Panc1 (cell line): ENCODE data around the gene FBXW7. TPM values are rescaled to one million over a fixed set of nuclear protein-coding genes. Genes with fewer than 3 reads are reported as not detected.

Source experiments
- ATAC-seq: fragments of 200-7000 bp; cut with Tn5 transposase; 2 replicates; pipeline ENCODE4 v1.9.1; 2020; ENCODE audit warnings: mild to moderate bottlenecking, moderate library complexity
- BruUV-seq: library from RNA; stranded (reverse); fragments of 400-500 nt; replicated peaks from 2 replicates; lab custom pipeline; 2021; lab: Mats Ljungman, UMichigan
- CTCF ChIA-PET: fragments of 300-600 bp; sonication (Branson Sonifier 250); formaldehyde crosslinking; loops from one replicate; lab custom pipeline; 2022; ENCODE audit warnings: antibody characterized with exemption; lab: Charles Lee
- POLR2A ChIA-PET: fragments of 300-600 bp; sonication (Branson Sonifier 250); formaldehyde crosslinking; loops from one replicate; lab custom pipeline; 2022; ENCODE audit warnings: antibody characterized with exemption; lab: Charles Lee
- DNase-seq: peaks from one replicate; pipeline ENCODE4 v3.0.0-alpha.2; 2010; ENCODE audit warnings: low read depth, low spot score
- H3K27ac ChIP-seq: 2 replicates; pipeline ENCODE4 v1.5.1; 2011; ENCODE audit warnings: mild to moderate bottlenecking, low read length, inconsistent platforms
- H3K27me3 ChIP-seq: fragments of 200-500 bp; sonication (Bioruptor generic); 2 replicates; pipeline ENCODE4 v1.6.0; 2014; ENCODE audit warnings: low read length, inconsistent platforms; ENCODE audit not compliant: control insufficient read depth, insufficient read depth
- H3K36me3 ChIP-seq: fragments of 200-500 bp; sonication (Bioruptor generic); 2 replicates; pipeline ENCODE4 v1.5.1; 2014; ENCODE audit warnings: inconsistent platforms, mild to moderate bottlenecking, low read length, moderate library complexity; ENCODE audit not compliant: control insufficient read depth, insufficient read depth
- H3K4me1 ChIP-seq: 2 replicates; pipeline ENCODE4 v1.5.1; 2011; ENCODE audit warnings: inconsistent platforms, mild to moderate bottlenecking, low read length, moderate library complexity; ENCODE audit not compliant: control insufficient read depth, insufficient read depth
- H3K4me3 ChIP-seq, 2 experiments: 2 replicates each; pipeline ENCODE4 v1.5.1; 2011 to 2012; ENCODE audit warnings: low read depth in 2 of 2, low read length in 2 of 2, mild to moderate bottlenecking in 2 of 2, inconsistent platforms in 1 of 2, moderate library complexity in 1 of 2
- H3K9me3 ChIP-seq: fragments of 200-500 bp; sonication (Bioruptor generic); 2 replicates; pipeline ENCODE4 v1.5.1; 2014; ENCODE audit warnings: low read depth, mild to moderate bottlenecking, inconsistent platforms, low read length, moderate library complexity; ENCODE audit not compliant: control insufficient read depth, insufficient read depth
- POLR2AphosphoS5 ChIP-seq: IDR thresholded peaks from 2 replicates; pipeline ENCODE4 v1.6.1; 2012; ENCODE audit warnings: mild to moderate bottlenecking, low read depth, low read length, moderate library complexity
- SIN3A ChIP-seq: IDR thresholded peaks from 2 replicates; pipeline ENCODE4 v1.6.1; 2012; ENCODE audit warnings: low read depth, mild to moderate bottlenecking, low read length, moderate library complexity, borderline replicate concordance; ENCODE audit not compliant: insufficient read depth
- TCF7L2 ChIP-seq: IDR thresholded peaks from 2 replicates; pipeline ENCODE4 v1.6.1; 2011; ENCODE audit warnings: mild to moderate bottlenecking, low read depth, low read length, inconsistent platforms
- in situ Hi-C: cut with HindIII; loops from 2 replicates; pipeline ENCODE4 v1.10.0; 2016; ENCODE audit warnings: low sequenced_read_pairs, low pct_unique_long_range_greater_than_20kb
- intact Hi-C: fragments of 100-400 bp; cut with micrococcal nuclease; formaldehyde crosslinking; loops from one replicate; pipeline ENCODE4 v1.10.0; 2022; ENCODE audit not compliant: unreplicated experiment
- total RNA-seq: library from RNA; stranded (reverse); gene quantifications from one replicate; pipeline ENCODE4 v1.2.1, GENCODE V29; 2021; ENCODE audit not compliant: unreplicated experiment
- TF ChIP-seq, protein P1 (sequence below), 2 experiments: IDR thresholded peaks; 2 replicates each; pipeline ENCODE4 v1.6.1; 2011 to 2012; ENCODE audit warnings: low read depth in 2 of 2, control low read depth in 1 of 2, low read length in 1 of 2, mild to moderate bottlenecking in 1 of 2, moderate library complexity in 1 of 2; ENCODE audit not compliant: insufficient read depth in 1 of 2
- TF ChIP-seq, protein P2 (sequence below): fragments of 450-650 bp; IDR thresholded peaks from 2 replicates; pipeline ENCODE4 v1.5.1; 2017; ENCODE audit warnings: mild to moderate bottlenecking

The FBXW7 gene
- total RNA-seq, 1 experiment from 2014 or later, result 16.2 TPM

DNA sequence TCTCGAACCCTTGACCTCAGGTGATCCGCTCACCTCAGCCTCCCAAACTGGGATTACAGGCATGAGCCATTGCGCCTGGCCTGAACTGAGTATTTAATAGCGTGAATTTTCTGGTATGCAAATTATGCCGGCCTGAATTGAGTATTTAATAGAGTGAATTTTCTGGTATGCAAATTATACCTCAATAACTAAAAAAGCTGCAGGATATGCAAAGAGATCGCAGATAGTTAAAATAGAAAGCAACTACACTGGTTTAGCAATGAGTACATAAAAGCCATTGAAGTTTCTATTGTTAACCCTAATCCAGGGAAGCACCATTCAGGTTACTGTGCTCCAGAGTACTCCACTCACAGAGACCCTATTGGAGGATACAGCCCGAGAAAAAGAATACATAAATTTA lies 22.8 kb downstream of the FBXW7 start:
- DNase-seq (no peak), ATAC-seq (no peak)
- Histone ChIP-seq H3K9me3 (no peaks in the 10 kb centered on the region), H3K36me3 (no peaks in the 10 kb centered on the region), H3K27me3 (no peaks in the 10 kb centered on the region), H3K4me3 (no peak overlapping the region), H3K4me1 (no peaks in the 10 kb centered on the region; the same call in 1 of the 2 replicates), H3K27ac (no peak overlapping the region)
- POLR2A ChIA-PET, result no interaction called here
- in situ Hi-C loops, result no loop called here
- TF ChIP-seq TCF7L2, result no peak
- TF ChIP-seq, protein P1, sequence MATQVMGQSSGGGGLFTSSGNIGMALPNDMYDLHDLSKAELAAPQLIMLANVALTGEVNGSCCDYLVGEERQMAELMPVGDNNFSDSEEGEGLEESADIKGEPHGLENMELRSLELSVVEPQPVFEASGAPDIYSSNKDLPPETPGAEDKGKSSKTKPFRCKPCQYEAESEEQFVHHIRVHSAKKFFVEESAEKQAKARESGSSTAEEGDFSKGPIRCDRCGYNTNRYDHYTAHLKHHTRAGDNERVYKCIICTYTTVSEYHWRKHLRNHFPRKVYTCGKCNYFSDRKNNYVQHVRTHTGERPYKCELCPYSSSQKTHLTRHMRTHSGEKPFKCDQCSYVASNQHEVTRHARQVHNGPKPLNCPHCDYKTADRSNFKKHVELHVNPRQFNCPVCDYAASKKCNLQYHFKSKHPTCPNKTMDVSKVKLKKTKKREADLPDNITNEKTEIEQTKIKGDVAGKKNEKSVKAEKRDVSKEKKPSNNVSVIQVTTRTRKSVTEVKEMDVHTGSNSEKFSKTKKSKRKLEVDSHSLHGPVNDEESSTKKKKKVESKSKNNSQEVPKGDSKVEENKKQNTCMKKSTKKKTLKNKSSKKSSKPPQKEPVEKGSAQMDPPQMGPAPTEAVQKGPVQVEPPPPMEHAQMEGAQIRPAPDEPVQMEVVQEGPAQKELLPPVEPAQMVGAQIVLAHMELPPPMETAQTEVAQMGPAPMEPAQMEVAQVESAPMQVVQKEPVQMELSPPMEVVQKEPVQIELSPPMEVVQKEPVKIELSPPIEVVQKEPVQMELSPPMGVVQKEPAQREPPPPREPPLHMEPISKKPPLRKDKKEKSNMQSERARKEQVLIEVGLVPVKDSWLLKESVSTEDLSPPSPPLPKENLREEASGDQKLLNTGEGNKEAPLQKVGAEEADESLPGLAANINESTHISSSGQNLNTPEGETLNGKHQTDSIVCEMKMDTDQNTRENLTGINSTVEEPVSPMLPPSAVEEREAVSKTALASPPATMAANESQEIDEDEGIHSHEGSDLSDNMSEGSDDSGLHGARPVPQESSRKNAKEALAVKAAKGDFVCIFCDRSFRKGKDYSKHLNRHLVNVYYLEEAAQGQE (IDR thresholded peaks at IDR 0.05; ENCODE audit: insufficient read depth in 1 of 2, low read depth in 2 of 2, low read length in 1 of 2), result no peak
- TF ChIP-seq SIN3A, result no peak
- TF ChIP-seq, protein P2, sequence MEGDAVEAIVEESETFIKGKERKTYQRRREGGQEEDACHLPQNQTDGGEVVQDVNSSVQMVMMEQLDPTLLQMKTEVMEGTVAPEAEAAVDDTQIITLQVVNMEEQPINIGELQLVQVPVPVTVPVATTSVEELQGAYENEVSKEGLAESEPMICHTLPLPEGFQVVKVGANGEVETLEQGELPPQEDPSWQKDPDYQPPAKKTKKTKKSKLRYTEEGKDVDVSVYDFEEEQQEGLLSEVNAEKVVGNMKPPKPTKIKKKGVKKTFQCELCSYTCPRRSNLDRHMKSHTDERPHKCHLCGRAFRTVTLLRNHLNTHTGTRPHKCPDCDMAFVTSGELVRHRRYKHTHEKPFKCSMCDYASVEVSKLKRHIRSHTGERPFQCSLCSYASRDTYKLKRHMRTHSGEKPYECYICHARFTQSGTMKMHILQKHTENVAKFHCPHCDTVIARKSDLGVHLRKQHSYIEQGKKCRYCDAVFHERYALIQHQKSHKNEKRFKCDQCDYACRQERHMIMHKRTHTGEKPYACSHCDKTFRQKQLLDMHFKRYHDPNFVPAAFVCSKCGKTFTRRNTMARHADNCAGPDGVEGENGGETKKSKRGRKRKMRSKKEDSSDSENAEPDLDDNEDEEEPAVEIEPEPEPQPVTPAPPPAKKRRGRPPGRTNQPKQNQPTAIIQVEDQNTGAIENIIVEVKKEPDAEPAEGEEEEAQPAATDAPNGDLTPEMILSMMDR, result no peak
- TF ChIP-seq POLR2AphosphoS5, result no peak
- BruUV-seq, result no TSS peak
- intact Hi-C loops, result no loop called here
- CTCF ChIA-PET, result no interaction called here

DNA sequence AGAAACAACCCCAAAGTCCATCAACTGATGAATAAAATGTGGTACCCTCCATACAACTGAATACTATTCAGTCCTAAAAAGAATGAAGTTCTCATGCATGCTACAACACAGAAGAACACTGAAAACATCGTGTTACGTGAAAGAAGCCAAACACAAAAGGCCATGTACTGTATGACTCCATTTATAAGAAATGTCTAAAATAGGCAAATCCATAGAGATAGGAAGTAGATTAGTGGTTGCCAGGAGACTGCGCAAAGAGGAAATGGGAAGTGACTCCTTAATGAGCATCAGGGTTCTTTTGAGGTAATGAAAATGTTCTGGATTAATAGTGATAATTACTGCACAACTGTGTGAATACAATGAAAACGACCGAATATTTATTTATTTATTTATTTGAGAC lies 23.4 kb downstream of the FBXW7 start:
- BruUV-seq, result no TSS peak
- Histone ChIP-seq H3K36me3 (no peaks in the 10 kb centered on the region), H3K4me3 (no peak overlapping the region), H3K9me3 (no peaks in the 10 kb centered on the region), H3K27me3 (no peaks in the 10 kb centered on the region), H3K4me1 (no peaks in the 10 kb centered on the region; the same call in 1 of the 2 replicates), H3K27ac (no peak overlapping the region)
- DNase-seq (no peak), ATAC-seq (no peak)
- CTCF ChIA-PET, result no interaction called here
- POLR2A ChIA-PET, result no interaction called here
- in situ Hi-C loops, result no loop called here
- intact Hi-C loops, result no loop called here
- TF ChIP-seq, protein P2, result no peak
- TF ChIP-seq SIN3A (no peak), POLR2AphosphoS5 (no peak)
